Stimulated activated CD8-positive, alpha-beta memory T cell treated with anti-CD3 and anti-CD28 coated beads, Interleukin-7, amount 100 ng/mL, for 48 hours (primary cell): ENCODE measurements around the gene BPIFB1.

Source experiments
- DNase-seq, 2 donors: peaks; one replicate each; pipeline ENCODE4 v3.0.0-alpha.2; 2020; ENCODE audit warnings: low read depth in 1 of 2; ENCODE audit errors: extremely low read depth in 1 of 2

Gene BPIFB1, protein sequence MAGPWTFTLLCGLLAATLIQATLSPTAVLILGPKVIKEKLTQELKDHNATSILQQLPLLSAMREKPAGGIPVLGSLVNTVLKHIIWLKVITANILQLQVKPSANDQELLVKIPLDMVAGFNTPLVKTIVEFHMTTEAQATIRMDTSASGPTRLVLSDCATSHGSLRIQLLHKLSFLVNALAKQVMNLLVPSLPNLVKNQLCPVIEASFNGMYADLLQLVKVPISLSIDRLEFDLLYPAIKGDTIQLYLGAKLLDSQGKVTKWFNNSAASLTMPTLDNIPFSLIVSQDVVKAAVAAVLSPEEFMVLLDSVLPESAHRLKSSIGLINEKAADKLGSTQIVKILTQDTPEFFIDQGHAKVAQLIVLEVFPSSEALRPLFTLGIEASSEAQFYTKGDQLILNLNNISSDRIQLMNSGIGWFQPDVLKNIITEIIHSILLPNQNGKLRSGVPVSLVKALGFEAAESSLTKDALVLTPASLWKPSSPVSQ

DNA sequence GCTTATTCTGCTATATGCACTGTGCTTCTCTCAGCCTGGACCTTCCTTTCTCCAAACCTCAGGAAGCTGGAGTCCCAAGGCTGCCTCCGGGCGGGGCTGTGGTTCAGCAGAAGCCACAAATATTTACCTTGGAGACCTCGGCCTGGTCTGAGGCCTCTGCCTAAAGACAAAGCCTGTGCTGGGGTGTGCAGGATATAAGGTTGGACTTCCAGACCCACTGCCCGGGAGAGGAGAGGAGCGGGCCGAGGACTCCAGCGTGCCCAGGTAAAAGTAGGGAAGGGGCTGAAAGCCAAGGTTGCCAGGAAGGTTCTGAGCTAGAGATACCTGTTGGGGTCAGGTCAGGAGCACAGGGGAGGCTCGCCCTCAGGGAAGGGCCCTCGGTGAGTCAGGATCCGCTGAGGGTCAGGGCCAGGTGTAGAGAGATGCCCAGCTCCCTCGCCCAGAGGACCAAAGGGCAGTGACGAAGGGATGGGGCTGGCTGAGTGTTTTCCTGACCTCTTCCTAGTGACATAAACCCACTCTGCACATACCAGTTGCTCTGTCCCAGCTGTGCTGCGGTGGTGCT is at the start of gene BPIFB1:
TSS of gene BPIFB1 (plus strand) at position 224 of the 565 bp plus-strand sequence. CDS start 2,860 bp downstream, outside the sequence.
- no peak for DNase-seq

DNA sequence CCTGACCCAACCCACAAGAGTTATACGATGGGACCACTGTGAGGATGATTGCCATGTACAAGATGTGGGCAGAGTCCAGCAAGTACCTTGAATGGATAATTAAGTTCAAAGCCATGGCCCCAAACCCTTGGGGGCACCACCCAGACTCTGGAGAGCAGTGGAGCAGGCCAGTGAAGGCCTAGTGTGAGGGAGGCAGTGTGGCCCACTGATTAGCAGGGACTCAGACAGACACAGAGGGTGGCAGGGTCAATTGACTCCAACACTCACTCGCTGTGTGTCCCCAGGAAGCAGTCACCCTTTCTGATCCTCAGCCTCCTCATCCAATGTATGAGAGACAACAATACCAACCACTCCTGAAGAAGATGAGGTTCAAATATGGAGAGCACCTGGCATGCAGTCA is 49.0 kb upstream of the BPIFB1 start:
- no peak for DNase-seq

DNA sequence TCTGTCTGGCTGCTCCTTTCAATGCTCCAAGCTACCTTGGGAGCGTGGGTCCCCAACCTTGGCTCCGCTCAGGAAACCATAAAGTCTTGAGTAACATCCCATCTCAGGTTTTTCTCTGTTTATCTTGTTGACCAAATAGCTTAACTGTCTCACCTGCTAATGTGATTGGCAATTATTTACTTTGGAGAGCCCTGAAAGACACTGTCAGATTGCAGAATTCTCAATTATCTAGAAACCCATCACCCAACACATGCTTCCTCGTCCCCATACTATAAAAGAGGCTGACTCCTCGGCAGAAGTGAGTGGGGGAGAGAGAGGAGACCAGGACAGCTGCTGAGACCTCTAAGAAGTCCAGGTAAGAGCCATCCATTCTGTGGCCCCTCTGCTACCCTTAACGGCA is 47.3 kb upstream of the BPIFB1 start, which contains the start of gene BPIFA1:
TSS of gene BPIFA1 (plus strand) at position 301 of the 400 bp plus-strand sequence. CDS start 1,716 bp downstream, outside the sequence.
- DNase-seq = no peak

DNA sequence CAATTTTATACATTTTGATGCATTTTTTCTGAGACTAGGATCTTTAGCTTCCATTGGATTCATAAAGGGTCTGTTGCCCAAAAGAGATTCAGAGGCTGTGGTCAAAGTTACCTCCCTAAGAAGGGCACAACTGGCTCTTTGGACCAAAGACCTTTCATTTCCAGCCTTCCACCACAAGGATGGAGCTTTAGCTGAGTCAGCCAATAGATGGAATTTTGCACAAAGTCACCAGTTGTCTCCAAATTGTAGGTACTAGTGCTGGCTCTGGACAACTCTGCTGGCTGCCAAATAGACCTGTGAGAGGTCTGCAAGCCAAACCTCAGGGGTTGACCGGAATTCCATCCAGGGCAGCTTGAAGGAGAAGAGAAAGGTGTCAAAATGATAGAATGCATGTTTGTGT is 46.7 kb upstream of the BPIFB1 start:
- DNase-seq = no peak

DNA sequence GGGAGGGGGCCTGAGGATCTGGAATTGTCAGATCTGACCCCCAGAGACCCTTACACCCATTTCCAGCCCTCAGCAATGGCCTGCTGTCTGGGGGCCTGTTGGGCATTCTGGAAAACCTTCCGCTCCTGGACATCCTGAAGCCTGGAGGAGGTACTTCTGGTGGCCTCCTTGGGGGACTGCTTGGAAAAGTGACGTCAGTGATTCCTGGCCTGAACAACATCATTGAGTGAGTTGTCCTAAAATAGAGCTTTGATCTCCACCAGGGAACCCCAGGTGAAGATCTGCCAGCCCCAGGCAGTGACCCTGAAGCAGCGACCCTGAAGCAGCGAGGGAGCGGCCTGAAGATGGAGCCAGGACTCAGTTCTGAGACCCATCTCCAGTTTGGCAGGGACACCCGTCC is 45.0 kb upstream of the BPIFB1 start:
- no peak for DNase-seq

DNA sequence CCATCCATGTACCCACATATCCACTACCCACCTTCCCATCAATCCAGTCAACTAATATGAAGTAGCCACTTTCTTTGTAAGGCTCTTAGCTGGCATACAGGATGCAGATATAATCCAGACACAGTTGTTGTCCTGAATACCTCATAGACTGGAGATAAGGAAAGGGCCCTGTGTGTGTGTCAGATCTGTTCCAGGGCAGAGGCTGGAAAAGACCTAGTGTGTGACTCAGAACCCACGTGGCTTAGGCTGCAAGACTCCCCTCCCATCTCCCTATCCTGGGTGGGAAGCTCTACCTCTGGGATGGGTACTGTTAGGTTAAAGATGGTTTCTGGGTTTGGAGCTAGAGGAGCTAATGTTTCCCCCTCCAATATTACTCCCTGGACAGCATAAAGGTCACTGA is 43.6 kb upstream of the BPIFB1 start:
- DNase-seq = no peak

DNA sequence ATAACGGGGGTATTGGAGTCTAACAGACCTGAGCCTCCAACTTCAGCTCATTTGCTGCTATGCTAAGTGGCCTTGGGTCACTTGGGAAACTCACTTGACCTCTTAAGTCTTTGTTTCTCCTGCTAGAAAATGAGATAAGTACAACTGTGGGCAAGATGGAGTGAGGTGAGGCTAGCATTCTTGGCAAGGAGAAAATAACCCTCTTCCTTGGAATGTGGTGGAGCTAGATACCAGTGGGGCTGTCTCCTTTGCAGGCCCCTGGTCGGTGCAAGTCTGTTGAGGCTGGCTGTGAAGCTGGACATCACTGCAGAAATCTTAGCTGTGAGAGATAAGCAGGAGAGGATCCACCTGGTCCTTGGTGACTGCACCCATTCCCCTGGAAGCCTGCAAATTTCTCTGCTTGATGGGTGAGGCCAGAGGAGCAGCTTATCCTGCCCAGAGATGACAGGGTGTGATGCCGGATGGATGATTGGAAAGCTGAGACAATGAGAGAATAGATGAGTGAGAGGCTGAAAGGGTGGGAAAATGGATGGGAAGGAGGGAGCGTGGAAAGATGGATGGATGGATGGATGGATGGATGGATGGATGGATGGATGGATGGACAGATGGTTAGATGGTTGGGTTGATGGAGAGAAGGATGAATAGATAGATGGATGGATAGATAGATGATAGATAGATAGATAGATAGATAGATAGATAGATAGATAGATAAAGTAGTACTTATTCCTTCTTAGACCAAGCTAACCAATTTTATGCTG is 42.9 kb upstream of the BPIFB1 start:
- no peak for DNase-seq

DNA sequence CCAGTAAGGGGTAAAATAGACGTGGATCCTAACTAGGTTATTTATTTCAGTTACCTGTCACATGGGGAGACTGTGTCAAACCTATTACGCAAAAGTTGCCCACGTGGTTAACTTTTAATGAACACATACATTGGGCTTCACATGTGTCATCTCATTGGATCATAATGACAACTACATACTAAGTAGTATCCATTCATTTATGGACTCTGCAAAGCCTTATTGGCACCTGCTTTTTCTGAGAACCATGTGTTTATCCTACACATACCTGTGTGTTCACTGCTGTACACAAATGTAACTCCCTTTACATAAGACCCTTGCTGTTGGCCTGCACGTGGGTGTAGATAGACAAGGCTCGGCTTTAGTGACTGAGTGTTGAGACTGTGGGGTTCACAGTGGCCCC is 42.1 kb upstream of the BPIFB1 start:
- no peak for DNase-seq

DNA sequence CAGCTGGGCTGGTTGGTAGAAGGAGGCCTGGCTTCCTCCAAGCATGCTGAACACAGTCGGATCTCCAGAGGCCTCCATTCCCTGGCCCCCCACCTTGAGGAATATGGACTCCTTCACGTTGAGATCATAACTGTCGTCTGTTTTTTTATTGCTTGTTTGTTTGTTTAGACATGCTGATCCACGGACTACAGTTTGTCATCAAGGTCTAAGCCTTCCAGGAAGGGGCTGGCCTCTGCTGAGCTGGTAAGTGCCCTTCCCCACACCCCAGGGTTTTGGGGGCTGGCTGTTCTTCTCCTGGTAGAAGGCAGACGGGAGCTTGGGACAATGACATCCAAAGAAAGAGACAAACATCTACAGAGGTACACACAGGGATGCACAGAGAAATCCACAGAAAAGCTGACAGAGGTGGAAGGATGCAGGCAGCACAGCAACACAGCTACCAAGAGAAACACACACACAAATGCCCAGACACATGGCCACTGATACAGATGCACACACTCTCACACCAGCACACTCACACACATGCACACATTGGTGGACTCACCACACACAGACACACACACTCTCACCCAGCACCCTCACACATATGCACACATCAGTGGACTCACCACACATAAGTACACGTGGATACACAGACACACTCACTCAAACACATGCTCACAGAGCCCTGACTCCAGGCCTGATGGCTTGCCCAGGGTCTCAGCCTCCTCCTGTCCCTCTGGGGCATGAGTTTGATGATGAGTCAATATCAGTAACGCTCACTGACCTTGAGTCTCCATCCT is 40.5 kb upstream of the BPIFB1 start:
- no peak for DNase-seq

DNA sequence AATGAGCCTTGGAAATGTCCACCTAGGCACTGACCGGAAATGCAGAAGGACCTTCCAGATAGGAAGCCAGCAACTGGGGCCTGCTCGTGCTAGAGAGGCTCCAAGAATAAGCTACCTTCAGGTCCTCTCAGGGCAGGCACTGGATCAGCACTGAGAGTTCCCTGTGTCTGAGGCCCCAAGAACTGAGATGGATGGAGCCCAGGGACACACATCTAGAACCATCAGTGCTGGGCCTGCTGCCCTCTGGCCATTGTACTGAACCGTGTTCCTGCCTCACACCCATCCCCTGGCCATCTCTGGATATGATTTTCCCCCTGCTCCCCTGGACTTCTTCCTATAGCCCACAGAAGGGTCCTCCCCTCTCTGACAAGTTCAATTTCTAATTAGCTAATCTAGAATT is 36.9 kb upstream of the BPIFB1 start:
- no peak for DNase-seq

DNA sequence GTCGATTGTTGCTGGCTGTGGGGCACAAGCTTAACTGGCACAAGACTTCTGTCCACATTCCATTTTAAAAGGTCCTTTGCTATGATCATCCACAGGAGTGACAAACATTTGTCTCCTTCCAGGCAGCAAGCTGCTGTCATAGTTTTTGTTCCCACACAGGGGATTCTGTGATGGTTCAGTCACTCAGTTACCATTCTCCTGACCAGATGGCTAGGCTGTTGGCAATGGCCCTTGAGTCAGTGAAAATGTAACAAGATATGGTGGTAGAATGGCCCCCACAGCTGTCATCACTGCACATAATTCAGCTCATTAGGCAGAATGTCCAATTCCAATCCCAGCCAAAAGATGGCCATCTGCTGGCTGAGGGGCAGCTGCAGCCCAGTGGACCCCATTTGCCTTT is 33.6 kb upstream of the BPIFB1 start:
- no peak for DNase-seq

DNA sequence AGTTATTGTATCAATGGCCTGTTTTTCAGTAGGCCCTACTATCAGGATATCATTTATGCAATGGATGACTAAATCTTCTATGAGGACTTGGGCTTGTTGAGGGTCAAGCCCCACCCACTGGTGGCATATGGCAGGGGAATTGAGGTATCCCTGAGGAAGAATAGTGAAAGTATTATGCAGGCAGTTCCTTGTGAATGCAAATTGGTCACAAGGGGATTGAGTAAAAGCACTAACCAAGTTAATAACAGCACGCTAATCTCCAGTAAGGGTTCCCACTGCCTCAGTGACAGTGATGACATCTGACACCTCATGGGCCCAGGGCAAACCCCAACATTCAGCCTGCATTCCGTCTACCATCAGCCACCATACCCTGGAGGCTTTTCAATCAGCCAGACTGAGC is 32.3 kb upstream of the BPIFB1 start:
- no peak for DNase-seq

DNA sequence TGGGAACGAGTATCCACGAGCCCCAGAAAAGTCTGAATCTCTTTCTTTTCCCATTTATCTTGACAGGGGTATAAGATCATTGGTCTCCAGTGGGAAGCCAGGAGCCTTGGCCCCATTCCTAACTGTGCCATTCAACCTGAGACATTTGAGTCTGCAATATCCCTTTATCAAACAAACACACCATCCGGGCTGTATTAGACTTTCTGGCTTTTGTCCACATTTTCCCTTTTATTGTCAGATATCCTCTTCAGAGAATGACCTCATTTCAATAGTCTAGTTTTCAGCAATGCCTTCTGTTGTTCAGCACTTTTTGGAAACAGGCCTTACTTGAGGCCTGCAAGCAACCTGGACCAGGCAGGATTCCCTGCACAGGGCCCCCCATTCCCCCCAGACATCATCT is 31.5 kb upstream of the BPIFB1 start:
- DNase-seq = no peak

DNA sequence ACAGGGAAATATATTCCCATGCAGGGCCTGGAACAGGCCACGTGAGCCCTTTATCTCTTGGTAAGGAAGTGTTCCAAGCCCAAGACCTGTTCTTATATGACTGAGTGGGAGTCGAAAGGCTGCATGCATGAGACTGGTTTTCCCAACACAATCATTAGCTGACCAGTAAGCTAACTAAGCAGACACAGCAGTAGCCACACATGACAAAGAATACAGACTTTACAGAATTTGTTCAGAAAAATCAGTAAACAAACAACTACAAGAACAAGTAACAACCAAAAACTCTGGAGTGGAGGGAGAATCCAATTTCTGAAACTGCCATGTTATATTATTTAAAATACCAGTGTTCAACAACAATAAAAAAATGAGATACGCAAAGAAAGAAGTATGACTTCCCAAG is 30.6 kb upstream of the BPIFB1 start:
- no peak for DNase-seq

DNA sequence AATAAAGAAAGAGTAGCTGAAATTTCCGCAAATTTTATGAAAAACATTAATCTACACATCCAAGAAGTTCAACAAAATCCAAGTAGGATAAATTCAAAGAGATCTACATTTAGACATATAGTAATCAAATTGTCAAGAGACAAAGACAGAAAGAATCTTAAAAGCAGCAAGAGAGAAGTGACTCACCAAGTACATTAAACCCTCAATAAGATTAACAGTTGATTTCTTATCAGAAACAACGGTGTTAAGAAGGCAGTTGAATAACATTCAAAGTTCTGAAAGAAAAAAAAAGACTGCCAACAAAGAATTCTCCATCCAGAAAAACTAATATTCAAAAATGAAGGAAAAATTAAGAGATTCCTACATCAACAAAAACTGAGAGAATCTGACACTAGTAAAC is 28.0 kb upstream of the BPIFB1 start:
- no peak for DNase-seq

DNA sequence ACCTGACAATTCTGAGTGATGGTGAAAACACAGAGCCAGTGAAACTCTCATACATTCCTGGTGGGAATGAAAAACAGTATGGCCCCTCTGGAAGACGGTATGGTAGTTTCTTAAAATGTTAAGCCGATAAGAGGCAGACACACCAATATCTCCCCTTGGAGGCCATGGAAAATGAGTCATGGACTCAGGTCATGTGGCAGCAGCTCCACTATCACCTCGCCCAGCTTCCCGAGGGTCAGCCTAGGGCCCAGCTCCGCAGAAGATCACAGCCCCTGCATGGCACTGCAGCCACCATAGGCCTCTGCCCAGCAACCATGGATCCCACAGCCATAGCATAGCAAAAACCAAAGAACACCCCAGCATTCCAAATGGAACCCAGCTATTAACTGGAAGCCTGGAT is 25.8 kb upstream of the BPIFB1 start:
- no peak for DNase-seq

DNA sequence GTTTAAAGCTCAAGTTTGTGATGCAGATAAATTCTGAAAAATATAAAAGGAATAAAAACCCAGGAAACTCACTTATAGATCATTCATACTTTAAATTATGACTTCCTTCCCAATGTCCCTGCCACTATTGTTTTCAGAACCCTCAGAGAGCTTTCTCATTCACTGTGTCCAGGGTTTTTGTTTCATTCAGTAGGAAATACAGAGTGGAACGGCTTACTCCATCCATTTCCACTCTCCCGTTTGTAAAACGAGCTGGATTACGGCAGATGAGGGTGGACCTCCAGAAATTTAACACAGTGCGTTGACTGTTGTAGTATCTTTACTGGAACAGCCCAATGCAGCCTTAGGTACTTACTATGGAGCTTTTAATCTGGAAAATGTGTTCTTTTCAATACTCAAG is 23.6 kb upstream of the BPIFB1 start:
- DNase-seq = no peak

DNA sequence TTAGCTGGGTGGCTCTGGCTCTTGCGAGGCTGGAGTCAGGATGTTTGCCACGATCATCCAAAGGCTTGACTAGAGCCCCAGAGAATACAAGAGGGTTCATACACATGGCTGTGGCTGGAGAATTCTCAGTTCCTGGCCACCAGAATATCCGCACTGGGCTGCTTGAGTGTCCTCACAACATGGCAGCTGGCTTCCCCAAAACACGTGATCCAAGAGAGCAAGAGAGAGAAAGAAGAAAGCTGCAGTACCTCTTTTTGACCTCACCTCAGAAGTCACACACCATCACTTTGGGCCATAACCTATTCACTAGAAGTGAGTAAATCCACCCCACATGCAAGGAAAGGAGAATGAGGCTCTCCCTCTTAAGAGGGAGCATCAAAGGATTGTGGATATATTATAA is 21.5 kb upstream of the BPIFB1 start:
- no peak for DNase-seq

DNA sequence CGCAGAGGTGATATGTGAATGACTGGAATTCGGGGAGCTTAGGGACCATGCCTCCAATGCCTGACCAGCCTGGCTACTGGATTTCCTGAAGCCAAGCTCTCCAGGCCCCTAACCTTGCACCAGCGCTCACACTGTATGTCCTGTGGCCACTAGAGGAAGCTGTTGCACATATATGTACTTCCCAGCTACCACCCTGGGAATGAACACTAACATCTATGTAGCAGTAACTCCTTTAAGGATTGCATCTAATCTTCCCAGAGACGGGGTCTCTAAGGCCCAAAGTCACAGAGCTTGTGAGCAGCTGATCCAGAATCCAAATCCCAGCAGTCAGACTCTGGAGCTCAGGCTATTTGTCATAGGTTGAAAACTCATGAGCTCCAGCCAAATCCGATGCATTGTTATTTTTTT is 20.4 kb upstream of the BPIFB1 start:
- no peak for DNase-seq

DNA sequence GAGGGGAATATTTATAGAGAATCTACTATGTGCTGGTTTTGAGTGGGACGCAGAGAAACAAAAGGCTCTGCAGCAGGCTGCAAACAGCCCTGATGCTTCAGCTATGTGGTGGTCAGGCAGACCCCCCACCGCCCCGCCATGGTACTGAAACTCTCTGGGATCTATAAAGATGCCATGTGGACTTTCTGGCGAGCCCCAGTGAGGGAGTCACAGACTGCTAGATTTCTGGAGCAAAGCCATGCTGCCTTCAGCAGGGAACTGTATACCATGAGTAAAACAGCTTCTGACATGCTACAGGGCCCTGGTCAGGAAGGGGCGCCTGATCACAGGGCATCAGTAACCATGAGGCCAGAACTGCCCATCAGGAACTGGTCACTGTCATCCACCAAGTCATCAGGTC is 19.2 kb upstream of the BPIFB1 start:
- DNase-seq = no peak

DNA sequence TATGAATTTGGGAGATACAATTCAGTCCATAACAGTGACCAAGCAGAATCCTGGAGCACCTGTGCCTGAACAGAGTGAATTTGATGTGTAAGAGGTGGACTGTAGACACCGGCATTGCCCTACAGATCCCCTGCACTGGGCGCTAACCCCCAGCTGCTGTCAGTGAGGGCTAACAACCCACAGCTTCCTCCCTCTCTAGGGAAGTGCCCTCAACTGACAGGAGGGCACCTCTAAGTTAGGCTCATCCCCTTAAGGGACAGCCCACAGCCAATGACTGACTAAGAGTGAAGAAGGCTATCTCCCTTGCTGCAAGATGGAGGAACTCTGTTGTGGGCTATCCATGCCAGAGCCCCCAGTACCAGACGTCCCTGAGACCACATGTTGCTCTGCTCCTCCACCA is 15.3 kb upstream of the BPIFB1 start:
- DNase-seq = no peak
